GM12878 (cell line): ENCODE results near the gene RPL13A. TPM values are rescaled to one million over a fixed set of nuclear protein-coding genes. Genes with fewer than 3 reads are reported as not detected.

ENCODE experiments used
- ATAC-seq: fragments of 200-7000 bp; cut with Tn5 transposase; 3 replicates; pipeline ENCODE4 v1.9.1; 2020; ENCODE audit warnings: mild to moderate bottlenecking, moderate library complexity
- BruUV-seq: library from RNA; stranded (reverse); fragments of 400-500 nt; replicated peaks from 2 replicates; lab custom pipeline; 2021; lab: Mats Ljungman, UMichigan
- CTCF ChIA-PET: fragments of 300-600 bp; sonication (Branson Sonifier 250); formaldehyde crosslinking; extraction: SDS; loops from one replicate; lab custom pipeline; 2021; ENCODE audit warnings: inconsistent platforms; lab: Yijun Ruan, JAX
- POLR2A ChIA-PET: fragments of 350-600 bp; formaldehyde crosslinking; extraction: SDS; loops from one replicate; lab custom pipeline; 2021; ENCODE audit warnings: inconsistent platforms; lab: Charles Lee
- RAD21 ChIA-PET: fragments of 300-600 bp; sonication (Branson Sonifier 250); formaldehyde crosslinking; loops from one replicate; lab custom pipeline; 2023; ENCODE audit warnings: antibody characterized with exemption; ENCODE audit not compliant: unreplicated experiment; lab: Charles Lee
- SMC1A ChIA-PET: fragments of 300-600 bp; sonication (Branson Sonifier 250); formaldehyde crosslinking; loops from one replicate; lab custom pipeline; 2023; ENCODE audit not compliant: unreplicated experiment, uncharacterized antibody; lab: Charles Lee
- DNase-seq: peaks from one replicate; pipeline ENCODE4 v3.0.0-alpha.2; 2011; ENCODE audit warnings: low read depth, low spot score
- FAIRE-seq: peaks from 3 replicates; lab custom pipeline; 2011; peaks lifted over from hg19 to GRCh38; lab: Jason Lieb, UNC
- H2AFZ ChIP-seq: 2 replicates; pipeline ENCODE4 v1.6.0; 2011; ENCODE audit warnings: low read depth, low read length, control low read depth; ENCODE audit not compliant: control insufficient read depth
- H3K27ac ChIP-seq: 2 replicates; pipeline ENCODE4 v1.5.1; 2011; ENCODE audit warnings: control low read depth; ENCODE audit not compliant: control insufficient read depth, insufficient read depth
- H3K27me3 ChIP-seq, 2 experiments: replicated peaks in 1 of 2; 2 replicates each; pipeline versions ENCODE4 v1.6.0 to v1.6.1; 2011; ENCODE audit warnings: low read length in 1 of 2; ENCODE audit not compliant: control insufficient read depth in 2 of 2, insufficient read depth in 2 of 2
- H3K36me3 ChIP-seq, 2 experiments: 2 replicates each; pipeline ENCODE4 v1.5.1; 2011; ENCODE audit warnings: low read length in 1 of 2; ENCODE audit not compliant: control insufficient read depth in 2 of 2, insufficient read depth in 2 of 2
- H3K4me1 ChIP-seq: 2 replicates; pipeline ENCODE4 v1.6.1; 2011; ENCODE audit warnings: mild to moderate bottlenecking, low read length, moderate library complexity, mixed read lengths; ENCODE audit not compliant: control insufficient read depth, insufficient read depth
- H3K4me2 ChIP-seq: 2 replicates; pipeline ENCODE4 v1.6.0; 2011; ENCODE audit warnings: control low read depth; ENCODE audit not compliant: control insufficient read depth, insufficient read depth
- H3K4me3 ChIP-seq: fragments of 200-600 bp; sonication (generic); 2 replicates; pipeline ENCODE4 v1.5.1; 2016
- H3K79me2 ChIP-seq: 2 replicates; pipeline ENCODE4 v1.6.0; 2011; ENCODE audit warnings: low read length; ENCODE audit not compliant: control insufficient read depth, insufficient read depth
- H3K9ac ChIP-seq: 2 replicates; pipeline ENCODE4 v1.8.0; 2011; ENCODE audit warnings: low read length, control low read depth, mixed read lengths; ENCODE audit not compliant: control insufficient read depth, insufficient read depth
- H3K9me3 ChIP-seq: replicated peaks from 3 replicates; pipeline ENCODE4 v1.5.1; 2011; ENCODE audit warnings: mild to moderate bottlenecking, low read length; ENCODE audit not compliant: control insufficient read depth, insufficient read depth
- H4K20me1 ChIP-seq: 2 replicates; pipeline ENCODE4 v1.6.0; 2011; ENCODE audit not compliant: control insufficient read depth, insufficient read depth
- BCL11A ChIP-seq: IDR thresholded peaks from 2 replicates; pipeline ENCODE4 v1.6.1; 2011; ENCODE audit warnings: low read depth, low read length
- CBX5 ChIP-seq: sonication (generic); IDR thresholded peaks from 2 replicates; pipeline ENCODE4 v1.6.1; 2016; ENCODE audit warnings: low read depth, moderate library complexity, mild to moderate bottlenecking, inconsistent platforms
- EGR1 ChIP-seq, 2 experiments: IDR thresholded peaks; 1 replicate in 1 of 2; 2 replicates in 1 of 2; pipeline ENCODE4 v1.6.1; 2011 to 2012; ENCODE audit warnings: low read depth in 2 of 2, low read length in 2 of 2, borderline replicate concordance in 1 of 2, mild to moderate bottlenecking in 1 of 2, moderate library complexity in 1 of 2
- ELK1 ChIP-seq: IDR thresholded peaks from 2 replicates; pipeline ENCODE4 v1.6.1; 2012; ENCODE audit warnings: low read depth, low read length, improper control_type of control experiment
- FOXK2 ChIP-seq: fragments of 450-650 bp; IDR thresholded peaks from 2 replicates; pipeline ENCODE4 v1.6.1; 2017; ENCODE audit warnings: mild to moderate bottlenecking, moderate library complexity
- JUNB ChIP-seq: IDR thresholded peaks from 2 replicates; pipeline ENCODE4 v1.6.1; 2016; ENCODE audit warnings: antibody characterized with exemption, mild to moderate bottlenecking
- KLF5 ChIP-seq: fragments of 450-650 bp; IDR thresholded peaks from 2 replicates; pipeline ENCODE4 v1.6.1; 2014; ENCODE audit warnings: mild to moderate bottlenecking; ENCODE audit not compliant: partially characterized antibody
- SMARCA5 ChIP-seq: fragments of 450-650 bp; IDR thresholded peaks from 2 replicates; pipeline ENCODE4 v1.6.1; 2017; ENCODE audit warnings: mild to moderate bottlenecking
- SP1 ChIP-seq: IDR thresholded peaks from one replicate; pipeline ENCODE4 v1.6.1; 2011; ENCODE audit warnings: low read depth, low read length
- YBX1 ChIP-seq: fragments of 450-650 bp; IDR thresholded peaks from 2 replicates; pipeline ENCODE4 v1.6.1; 2016; ENCODE audit warnings: antibody characterized with exemption
- ZBTB4 ChIP-seq: fragments of 450-650 bp; formaldehyde crosslinking; IDR thresholded peaks from 2 replicates; pipeline ENCODE4 v1.4.0; 2022; ENCODE audit warnings: mild to moderate bottlenecking, moderate library complexity
- ZSCAN29 ChIP-seq: fragments of 450-650 bp; IDR thresholded peaks from 2 replicates; pipeline ENCODE4 v1.6.1; 2017; ENCODE audit warnings: mild to moderate bottlenecking, moderate library complexity
- WGBS: methylation state at CpG from one replicate; pipeline ENCODE4 v1.1.6; 2016; ENCODE audit warnings: low lambda C conversion rate; ENCODE audit not compliant: insufficient replicate concordance, insufficient coverage; ENCODE audit errors: missing lambda C conversion rate; 5-methylcytosine and 5-hydroxymethylcytosine counted together
- in situ Hi-C: fragments of 300-500 bp; cut with MboI; formaldehyde crosslinking; loops from 9 replicates; pipeline ENCODE4 v1.14.3; 2018; ENCODE audit warnings: mixed read lengths
- intact Hi-C: fragments of 100-400 bp; cut with micrococcal nuclease; formaldehyde crosslinking; loops from one replicate; pipeline ENCODE4 v1.14.2; 2022; ENCODE audit not compliant: unreplicated experiment
- polyA plus RNA-seq, 11 experiments: library from polyadenylated mRNA; depleted of rRNA in 4 of 11; unstranded in 6 of 11; stranded (reverse) in 5 of 11; fragments of >200 nt; fragmentation: Nextera tagmentation in 4 of 11; fragmentation: Illumina TruSeq in 1 of 11; extraction: Ambion mirVana in 4 of 11; extraction: Trizol in 1 of 11; gene quantifications; 1 replicate in 1 of 11; 2 replicates in 10 of 11; pipeline versions ENCODE4 v1.2.1 to v1.2.3, GENCODE V29; 2011 to 2016; ENCODE audit warnings: inconsistent platforms in 2 of 11, missing spikeins in 2 of 11, low read depth in 1 of 11
- total RNA-seq, 4 experiments: library from RNA; depleted of rRNA in 3 of 4; stranded (reverse); fragments of >200 nt in 3 of 4; fragmentation: Illumina TruSeq in 1 of 4; extraction: Trizol in 1 of 4; gene quantifications; 2 replicates each; pipeline versions ENCODE4 v1.2.1 to v1.2.3, GENCODE V29; 2013 to 2021
- TF ChIP-seq, protein P1 (sequence below): fragments of 450-650 bp; IDR thresholded peaks from 2 replicates; pipeline ENCODE4 v1.6.1; 2018; ENCODE audit warnings: mild to moderate bottlenecking, low read depth, moderate library complexity; ENCODE audit not compliant: partially characterized antibody
- TF ChIP-seq, protein P2 (sequence below): fragments of 450-650 bp; IDR thresholded peaks from 2 replicates; pipeline ENCODE4 v1.6.1; 2017; ENCODE audit warnings: antibody characterized with exemption, mild to moderate bottlenecking, moderate library complexity

The RPL13A gene
- total and polyA plus RNA-seq, 10 of the 15 experiments (the other 5 are each of a cell fraction or from before 2014, with no cell fraction given), result 1,426 to 8,961 (median 4,266) TPM

DNA sequence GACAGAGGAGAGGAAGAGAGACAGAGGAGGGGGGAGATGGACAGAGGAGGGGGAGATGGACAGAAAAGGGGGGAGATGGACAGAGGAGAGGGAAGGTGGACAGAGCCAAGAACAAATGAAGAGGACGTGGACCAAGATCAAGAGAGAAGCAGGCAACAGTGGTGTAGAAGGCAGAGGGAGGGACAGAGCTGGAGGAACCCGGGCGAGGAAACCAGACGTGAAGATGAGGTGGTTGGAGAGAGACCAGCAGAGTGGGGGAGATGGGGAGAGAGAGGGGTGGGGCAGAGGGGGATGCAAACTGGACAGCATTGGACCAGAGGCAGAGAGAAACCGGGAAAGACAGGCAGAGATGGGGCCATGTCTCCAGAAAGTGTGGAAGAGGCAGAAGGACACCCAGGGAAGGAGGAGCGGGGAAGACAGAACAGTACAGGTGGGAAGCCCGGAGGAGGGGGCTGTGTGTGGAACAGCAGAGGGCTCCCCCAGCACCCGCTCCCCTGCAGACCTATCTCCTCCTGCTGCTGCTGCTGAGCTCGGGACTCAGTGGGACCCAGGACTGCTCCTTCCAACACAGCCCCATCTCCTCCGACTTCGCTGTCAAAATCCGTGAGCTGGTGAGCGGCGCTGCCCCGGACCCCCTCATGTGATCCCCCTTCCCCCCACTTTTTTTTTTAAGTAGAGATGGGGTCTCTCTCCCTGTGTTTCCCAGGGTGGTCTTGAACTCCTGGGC, 12.1 kb upstream of the RPL13A start:
- no TSS peak for BruUV-seq
- Histone ChIP-seq H3K79me2 (no peaks in the 10 kb centered on the region), H2AFZ (no peak overlapping the region), H3K4me3 (no peak overlapping the region), H3K9ac (no peak overlapping the region), H3K27me3 (no peaks in the 10 kb centered on the region), H3K9me3 (no peaks in the 10 kb centered on the region), H4K20me1 (no peaks in the 10 kb centered on the region), H3K4me1 (peaks cover 22% of the 10 kb centered on the region), H3K36me3 (no peaks in the 10 kb centered on the region), H3K27ac (no peak overlapping the region), H3K4me2 (no peak overlapping the region)
- in situ Hi-C loops, result no loop called here
- RAD21 ChIA-PET, result interaction anchor here (0.8 kb wide), 1 partner anchor 71 kb away, joined by 4 read pairs; no protein-coding TSS in a partner anchor
- CTCF ChIA-PET, result interaction anchor here (0.9 to 1.3 kb wide), 2 partner anchors 19 to 71 kb away, joined by 3 read pairs; no protein-coding TSS in a partner anchor
- no peak for ATAC-seq
- 69% methylated on average over 11 of the region's 15 CpGs for WGBS
- POLR2A ChIA-PET, result interaction anchor here (1.3 kb wide), 1 partner anchor 22 kb away, joined by 5 read pairs; the partner anchor contains the start of gene ALDH16A1
- no peak for DNase-seq
- intact Hi-C loops, result no loop called here
- SMC1A ChIA-PET, result interaction anchor here (1.5 kb wide), 1 partner anchor 24 kb away, joined by 5 read pairs; the partner anchor contains the start of gene PIH1D1
- FAIRE-seq, result no peak
- TF ChIP-seq SMARCA5, result no peak
- no peak for TF ChIP-seq EGR1 (IDR thresholded peaks at IDR 0.05; ENCODE audit: borderline replicate concordance in 1 of 2, low read depth in 2 of 2, low read length in 2 of 2)
- TF ChIP-seq KLF5, result no peak
- no peak for TF ChIP-seq JUNB
- no peak for TF ChIP-seq YBX1
- no peak for TF ChIP-seq SP1
- no peak for TF ChIP-seq ZSCAN29
- TF ChIP-seq ZBTB4, result no peak
- no peak for TF ChIP-seq CBX5
- no peak for TF ChIP-seq BCL11A
- no peak for TF ChIP-seq ELK1
- no peak for TF ChIP-seq FOXK2
- TF ChIP-seq, protein P1, sequence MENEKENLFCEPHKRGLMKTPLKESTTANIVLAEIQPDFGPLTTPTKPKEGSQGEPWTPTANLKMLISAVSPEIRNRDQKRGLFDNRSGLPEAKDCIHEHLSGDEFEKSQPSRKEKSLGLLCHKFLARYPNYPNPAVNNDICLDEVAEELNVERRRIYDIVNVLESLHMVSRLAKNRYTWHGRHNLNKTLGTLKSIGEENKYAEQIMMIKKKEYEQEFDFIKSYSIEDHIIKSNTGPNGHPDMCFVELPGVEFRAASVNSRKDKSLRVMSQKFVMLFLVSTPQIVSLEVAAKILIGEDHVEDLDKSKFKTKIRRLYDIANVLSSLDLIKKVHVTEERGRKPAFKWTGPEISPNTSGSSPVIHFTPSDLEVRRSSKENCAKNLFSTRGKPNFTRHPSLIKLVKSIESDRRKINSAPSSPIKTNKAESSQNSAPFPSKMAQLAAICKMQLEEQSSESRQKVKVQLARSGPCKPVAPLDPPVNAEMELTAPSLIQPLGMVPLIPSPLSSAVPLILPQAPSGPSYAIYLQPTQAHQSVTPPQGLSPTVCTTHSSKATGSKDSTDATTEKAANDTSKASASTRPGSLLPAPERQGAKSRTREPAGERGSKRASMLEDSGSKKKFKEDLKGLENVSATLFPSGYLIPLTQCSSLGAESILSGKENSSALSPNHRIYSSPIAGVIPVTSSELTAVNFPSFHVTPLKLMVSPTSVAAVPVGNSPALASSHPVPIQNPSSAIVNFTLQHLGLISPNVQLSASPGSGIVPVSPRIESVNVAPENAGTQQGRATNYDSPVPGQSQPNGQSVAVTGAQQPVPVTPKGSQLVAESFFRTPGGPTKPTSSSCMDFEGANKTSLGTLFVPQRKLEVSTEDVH, result no peak
- TF ChIP-seq, protein P2, sequence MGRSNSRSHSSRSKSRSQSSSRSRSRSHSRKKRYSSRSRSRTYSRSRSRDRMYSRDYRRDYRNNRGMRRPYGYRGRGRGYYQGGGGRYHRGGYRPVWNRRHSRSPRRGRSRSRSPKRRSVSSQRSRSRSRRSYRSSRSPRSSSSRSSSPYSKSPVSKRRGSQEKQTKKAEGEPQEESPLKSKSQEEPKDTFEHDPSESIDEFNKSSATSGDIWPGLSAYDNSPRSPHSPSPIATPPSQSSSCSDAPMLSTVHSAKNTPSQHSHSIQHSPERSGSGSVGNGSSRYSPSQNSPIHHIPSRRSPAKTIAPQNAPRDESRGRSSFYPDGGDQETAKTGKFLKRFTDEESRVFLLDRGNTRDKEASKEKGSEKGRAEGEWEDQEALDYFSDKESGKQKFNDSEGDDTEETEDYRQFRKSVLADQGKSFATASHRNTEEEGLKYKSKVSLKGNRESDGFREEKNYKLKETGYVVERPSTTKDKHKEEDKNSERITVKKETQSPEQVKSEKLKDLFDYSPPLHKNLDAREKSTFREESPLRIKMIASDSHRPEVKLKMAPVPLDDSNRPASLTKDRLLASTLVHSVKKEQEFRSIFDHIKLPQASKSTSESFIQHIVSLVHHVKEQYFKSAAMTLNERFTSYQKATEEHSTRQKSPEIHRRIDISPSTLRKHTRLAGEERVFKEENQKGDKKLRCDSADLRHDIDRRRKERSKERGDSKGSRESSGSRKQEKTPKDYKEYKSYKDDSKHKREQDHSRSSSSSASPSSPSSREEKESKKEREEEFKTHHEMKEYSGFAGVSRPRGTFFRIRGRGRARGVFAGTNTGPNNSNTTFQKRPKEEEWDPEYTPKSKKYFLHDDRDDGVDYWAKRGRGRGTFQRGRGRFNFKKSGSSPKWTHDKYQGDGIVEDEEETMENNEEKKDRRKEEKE, result no peak
